Mesendoderm (in vitro differentiated cells): Measurements from ENCODE around the gene FBLN1.

ENCODE experiments used
- DNase-seq: peaks from one replicate; pipeline ENCODE4 v3.0.0; 2013
- H2AK5ac ChIP-seq: 2 replicates; pipeline ENCODE4 v1.6.1; 2013; ENCODE audit warnings: low read length, inconsistent platforms
- H2BK120ac ChIP-seq: 2 replicates; pipeline ENCODE4 v1.6.1; 2013; ENCODE audit warnings: low read depth, mild to moderate bottlenecking, low read length, moderate library complexity, mixed read lengths
- H2BK15ac ChIP-seq: replicated peaks from 2 replicates; pipeline ENCODE4 v1.6.1; 2013; ENCODE audit warnings: low read depth, mild to moderate bottlenecking, moderate library complexity
- H2BK5ac ChIP-seq: 2 replicates; pipeline ENCODE4 v1.6.1; 2013; ENCODE audit warnings: low read length, inconsistent platforms
- H3K18ac ChIP-seq: 2 replicates; pipeline ENCODE4 v1.6.1; 2013; ENCODE audit warnings: mild to moderate bottlenecking, low read length, mixed read lengths
- H3K23ac ChIP-seq: one replicate; pipeline ENCODE4 v1.6.1; 2013; ENCODE audit warnings: low read length
- H3K27ac ChIP-seq: 2 replicates; pipeline ENCODE4 v1.5.1; 2013; ENCODE audit warnings: low read depth, mild to moderate bottlenecking, inconsistent platforms, low read length, moderate library complexity
- H3K27me3 ChIP-seq: 2 replicates; pipeline ENCODE4 v1.6.1; 2013; ENCODE audit warnings: low read length, control low read depth, mild to moderate bottlenecking, inconsistent platforms; ENCODE audit not compliant: insufficient read depth, poor library complexity
- H3K36me3 ChIP-seq: 2 replicates; pipeline ENCODE4 v1.6.1; 2013; ENCODE audit warnings: low read length, inconsistent platforms; ENCODE audit not compliant: control insufficient read depth, insufficient read depth
- H3K4ac ChIP-seq: one replicate; pipeline ENCODE4 v1.6.1; 2013; ENCODE audit warnings: low read depth, mild to moderate bottlenecking, low read length, moderate library complexity
- H3K4me1 ChIP-seq: 2 replicates; pipeline ENCODE4 v1.6.1; 2013; ENCODE audit warnings: low read depth, low read length, inconsistent platforms; ENCODE audit not compliant: control insufficient read depth
- H3K4me2 ChIP-seq: 2 replicates; pipeline ENCODE4 v1.6.1; 2013; ENCODE audit warnings: low read length
- H3K4me3 ChIP-seq: 2 replicates; pipeline ENCODE4 v1.5.1; 2013; ENCODE audit warnings: mild to moderate bottlenecking, low read length
- H3K56ac ChIP-seq: one replicate; pipeline ENCODE4 v1.6.1; 2013; ENCODE audit warnings: low read length
- H3K79me1 ChIP-seq: 2 replicates; pipeline ENCODE4 v1.6.1; 2013; ENCODE audit warnings: low read length, inconsistent platforms
- H3K79me2 ChIP-seq: 2 replicates; pipeline ENCODE4 v1.6.1; 2013; ENCODE audit warnings: mild to moderate bottlenecking, low read length; ENCODE audit not compliant: control insufficient read depth, insufficient read depth
- H3K9ac ChIP-seq: 2 replicates; pipeline ENCODE4 v1.6.1; 2013; ENCODE audit warnings: low read length, inconsistent platforms
- H4K5ac ChIP-seq: one replicate; pipeline ENCODE4 v1.6.1; 2013; ENCODE audit warnings: low read length
- H4K8ac ChIP-seq: one replicate; pipeline ENCODE4 v1.6.1; 2013; ENCODE audit warnings: low read depth, mild to moderate bottlenecking, control low read depth, low read length, moderate library complexity
- WGBS: extraction: QIAGEN DNeasy Blood & Tissue Kit; methylation state at CpG from one replicate; pipeline ENCODE4 v1.1.7; 2013; ENCODE audit warnings: low lambda C conversion rate, missing lambda C conversion rate; ENCODE audit not compliant: insufficient coverage; ENCODE audit errors: extremely low coverage; 5-methylcytosine and 5-hydroxymethylcytosine counted together

Gene FBLN1

GRCh38 chr22:45576730-45577464 lies 74.2 kb downstream of the FBLN1 start:
- no peak overlapping the region for H2AK5ac ChIP-seq
- WGBS = no CpG with 5 or more reads among the region's 19 CpGs
- H2BK5ac ChIP-seq = no peak overlapping the region
- H3K27me3 ChIP-seq = no peaks in the 10 kb centered on the region
- no peak overlapping the region for H3K18ac ChIP-seq
- H3K23ac ChIP-seq = no peak overlapping the region
- no peak overlapping the region for H3K27ac ChIP-seq
- no peaks in the 10 kb centered on the region for H3K79me1 ChIP-seq
- no peak overlapping the region for H3K4ac ChIP-seq
- no peak for DNase-seq
- H4K5ac ChIP-seq = no peak overlapping the region
- no peak overlapping the region for H4K8ac ChIP-seq
- H3K36me3 ChIP-seq = no peaks in the 10 kb centered on the region
- H3K4me2 ChIP-seq = no peak overlapping the region
- H3K4me1 ChIP-seq = no peaks in the 10 kb centered on the region
- H3K56ac ChIP-seq = no peak overlapping the region
- H2BK120ac ChIP-seq = no peak overlapping the region
- H2BK15ac ChIP-seq = no peak overlapping the region
- H3K79me2 ChIP-seq = no peaks in the 10 kb centered on the region
- no peak overlapping the region for H3K4me3 ChIP-seq
- H3K9ac ChIP-seq = no peak overlapping the region

- H4K5ac ChIP-seq = no peak overlapping the region
- peak; percentile 78 for DNase-seq
- H3K56ac ChIP-seq = no peak overlapping the region
- H2AK5ac ChIP-seq = no peak overlapping the region
- no peak overlapping the region for H4K8ac ChIP-seq
- H3K4me1 ChIP-seq = no peaks in the 10 kb centered on the region
- no peak overlapping the region for H3K4me2 ChIP-seq
- H3K9ac ChIP-seq = no peak overlapping the region
- H2BK15ac ChIP-seq = no peak overlapping the region
- H3K4me3 ChIP-seq = no peak overlapping the region
- H3K36me3 ChIP-seq = no peaks in the 10 kb centered on the region
- no peaks in the 10 kb centered on the region for H3K79me1 ChIP-seq
- H3K79me2 ChIP-seq = no peaks in the 10 kb centered on the region
- WGBS = no CpG with 5 or more reads among the region's 27 CpGs
- no peak overlapping the region for H3K27ac ChIP-seq
- H2BK120ac ChIP-seq = no peak overlapping the region
- H3K27me3 ChIP-seq = no peaks in the 10 kb centered on the region
- no peak overlapping the region for H2BK5ac ChIP-seq
- no peak overlapping the region for H3K23ac ChIP-seq
- no peak overlapping the region for H3K18ac ChIP-seq
- no peak overlapping the region for H3K4ac ChIP-seq
Measured at GRCh38 chr22:45577746-45578523, 75.3 kb downstream of the FBLN1 start.

- H3K27ac ChIP-seq = no peak overlapping the region
- DNase-seq = no peak
- H3K27me3 ChIP-seq = no peaks in the 10 kb centered on the region
- no peak overlapping the region for H4K5ac ChIP-seq
- no CpG with 5 or more reads among the region's 7 CpGs for WGBS
- H2AK5ac ChIP-seq = no peak overlapping the region
- H3K4ac ChIP-seq = no peak overlapping the region
- H3K4me2 ChIP-seq = no peak overlapping the region
- no peak overlapping the region for H3K56ac ChIP-seq
- no peak overlapping the region for H2BK15ac ChIP-seq
- no peak overlapping the region for H2BK5ac ChIP-seq
- no peak overlapping the region for H3K4me3 ChIP-seq
- no peak overlapping the region for H3K23ac ChIP-seq
- no peaks in the 10 kb centered on the region for H3K79me1 ChIP-seq
- H4K8ac ChIP-seq = no peak overlapping the region
- H3K4me1 ChIP-seq = no peaks in the 10 kb centered on the region
- H3K9ac ChIP-seq = no peak overlapping the region
- no peaks in the 10 kb centered on the region for H3K79me2 ChIP-seq
- H3K18ac ChIP-seq = no peak overlapping the region
- no peaks in the 10 kb centered on the region for H3K36me3 ChIP-seq
- no peak overlapping the region for H2BK120ac ChIP-seq
Measured at GRCh38 chr22:45578524-45579147, 76.0 kb downstream of the FBLN1 start.

GRCh38 chr22:45579306-45579705 lies 76.6 kb downstream of the FBLN1 start:
- no peaks in the 10 kb centered on the region for H3K36me3 ChIP-seq

GRCh38 chr22:45579806-45580725 lies 77.4 kb downstream of the FBLN1 start:
- Histone ChIP-seq H2BK15ac (no peak overlapping the region), H3K27me3 (no peaks in the 10 kb centered on the region), H3K23ac (no peak overlapping the region), H2AK5ac (no peak overlapping the region), H3K27ac (no peak overlapping the region), H3K4me2 (no peak overlapping the region), H2BK5ac (no peak overlapping the region), H3K9ac (no peak overlapping the region), H3K56ac (no peak overlapping the region), H3K36me3 (no peaks in the 10 kb centered on the region), H3K79me1 (no peaks in the 10 kb centered on the region), H3K4ac (no peak overlapping the region), H4K8ac (no peak overlapping the region), H3K79me2 (no peaks in the 10 kb centered on the region), H2BK120ac (no peak overlapping the region), H3K4me3 (no peak overlapping the region), H4K5ac (no peak overlapping the region), H3K18ac (no peak overlapping the region), H3K4me1 (no peaks in the 10 kb centered on the region)
- no peak for DNase-seq
- WGBS = no CpG with 5 or more reads among the region's 29 CpGs

More at GRCh38 chr22:45579306-45579705, 76.6 kb downstream of the FBLN1 start:
- Histone ChIP-seq H2AK5ac (no peak overlapping the region), H2BK5ac (no peak overlapping the region), H2BK120ac (no peak overlapping the region), H3K4me1 (no peaks in the 10 kb centered on the region), H3K79me1 (no peaks in the 10 kb centered on the region), H3K79me2 (no peaks in the 10 kb centered on the region), H3K4me2 (no peak overlapping the region), H3K56ac (no peak overlapping the region), H3K18ac (no peak overlapping the region), H2BK15ac (no peak overlapping the region), H3K4me3 (no peak overlapping the region), H3K23ac (no peak overlapping the region), H4K8ac (no peak overlapping the region), H4K5ac (no peak overlapping the region), H3K27ac (no peak overlapping the region), H3K27me3 (no peaks in the 10 kb centered on the region), H3K9ac (no peak overlapping the region), H3K4ac (no peak overlapping the region)
- no CpG with 5 or more reads among the region's 13 CpGs for WGBS
- DNase-seq = no peak
